GM23338 (cell line): ENCODE measurements around the gene SPNS3. TPM values are rescaled to one million over a fixed set of nuclear protein-coding genes. Genes with fewer than 3 reads are reported as not detected.

Experiments used
- ATAC-seq: fragments of 200-7000 bp; cut with Tn5 transposase; 3 replicates; pipeline ENCODE4 v1.9.1; 2020
- DNase-seq: peaks from one replicate; pipeline ENCODE4 v3.0.0-alpha.2; 2015; ENCODE audit warnings: low spot score
- H2AFZ ChIP-seq: fragments of 200-600 bp; sonication (generic); 2 replicates; pipeline ENCODE4 v1.8.0; 2016; ENCODE audit warnings: antibody characterized with exemption, mild to moderate bottlenecking, moderate library complexity
- H3F3A ChIP-seq: fragments of 200-600 bp; sonication (generic); replicated peaks from 2 replicates; pipeline ENCODE4 v1.8.0; 2017; ENCODE audit warnings: antibody characterized with exemption, mixed run types, low read depth
- H3K27ac ChIP-seq: fragments of 200-600 bp; sonication (generic); 2 replicates; pipeline ENCODE4 v1.6.1; 2016; ENCODE audit warnings: low read depth
- H3K27me3 ChIP-seq: fragments of 200-600 bp; sonication (generic); 2 replicates; pipeline ENCODE4 v1.8.0; 2016; ENCODE audit warnings: mild to moderate bottlenecking, mixed run types, moderate library complexity; ENCODE audit not compliant: insufficient read depth
- H3K36me3 ChIP-seq: fragments of 200-600 bp; sonication (generic); 2 replicates; pipeline ENCODE4 v1.8.0; 2016; ENCODE audit warnings: mild to moderate bottlenecking; ENCODE audit not compliant: insufficient read depth
- H3K4me1 ChIP-seq: fragments of 200-600 bp; sonication (generic); 2 replicates; pipeline ENCODE4 v1.8.0; 2016; ENCODE audit warnings: mild to moderate bottlenecking, moderate library complexity; ENCODE audit not compliant: insufficient read depth
- H3K4me2 ChIP-seq: fragments of 200-600 bp; sonication (generic); 2 replicates; pipeline ENCODE4 v1.7.1; 2017; ENCODE audit warnings: mixed run types
- H3K4me3 ChIP-seq: fragments of 200-600 bp; sonication (generic); 2 replicates; pipeline ENCODE4 v1.6.1; 2016; ENCODE audit warnings: mixed run types
- H3K79me2 ChIP-seq: fragments of 200-600 bp; sonication (generic); replicated peaks from 2 replicates; pipeline ENCODE4 v1.8.0; 2017; ENCODE audit warnings: mild to moderate bottlenecking; ENCODE audit not compliant: insufficient read depth
- H3K9me2 ChIP-seq: fragments of 200-600 bp; sonication (generic); 2 replicates; pipeline ENCODE4 v1.8.0; 2017; ENCODE audit not compliant: insufficient read depth
- H4K20me1 ChIP-seq: fragments of 200-600 bp; sonication (generic); replicated peaks from 2 replicates; pipeline ENCODE4 v1.8.0; 2017; ENCODE audit warnings: mild to moderate bottlenecking; ENCODE audit not compliant: insufficient read depth
- H3K27ac Mint-ChIP-seq: 2 replicates; pipeline ENCODE4 v1.8.0; 2020; ENCODE audit warnings: inconsistent platforms, mild to moderate bottlenecking, moderate library complexity, mixed read lengths
- H3K27me3 Mint-ChIP-seq: 3 replicates; pipeline ENCODE4 v1.8.0; 2022; ENCODE audit warnings: low read depth, mild to moderate bottlenecking, moderate library complexity, mixed read lengths, inconsistent platforms; ENCODE audit not compliant: insufficient read depth, poor library complexity
- H3K36me3 Mint-ChIP-seq: 3 replicates; pipeline ENCODE4 v1.8.0; 2021; ENCODE audit warnings: low read depth, mild to moderate bottlenecking, inconsistent platforms, moderate library complexity, mixed read lengths
- H3K4me1 Mint-ChIP-seq: 3 replicates; pipeline ENCODE4 v1.8.0; 2020; ENCODE audit warnings: mild to moderate bottlenecking, inconsistent platforms, mixed read lengths
- H3K4me3 Mint-ChIP-seq: 3 replicates; pipeline ENCODE4 v1.8.0; 2021; ENCODE audit warnings: moderate library complexity, mild to moderate bottlenecking, inconsistent platforms, mixed read lengths
- H3K9me3 Mint-ChIP-seq: 3 replicates; pipeline ENCODE4 v1.8.0; 2020; ENCODE audit warnings: moderate library complexity, mild to moderate bottlenecking, inconsistent platforms, mixed read lengths
- CREB1 ChIP-seq: fragments of 250-450 bp; sonication (Bioruptor Pico); IDR thresholded peaks from 2 replicates; pipeline ENCODE4 v1.5.0; 2020; ENCODE audit warnings: low read depth, mild to moderate bottlenecking, moderate library complexity
- CTCF ChIP-seq, 2 experiments: fragments of 200-600 bp in 1 of 2; sonication (generic) in 1 of 2; conservative IDR thresholded peaks; 2 replicates each; pipeline versions ENCODE4 v1.5.1 to v1.6.1; 2016 to 2017; ENCODE audit warnings: antibody characterized with exemption in 2 of 2, low read depth in 2 of 2, mild to moderate bottlenecking in 2 of 2, moderate library complexity in 1 of 2
- ETS1 ChIP-seq: IDR thresholded peaks from 2 replicates; pipeline ENCODE4 v1.6.1; 2016; ENCODE audit warnings: antibody characterized with exemption
- EZH2 ChIP-seq: fragments of 200-600 bp; sonication (generic); IDR thresholded peaks from one replicate; pipeline ENCODE4 v1.8.0; 2017; ENCODE audit warnings: antibody characterized with exemption, mild to moderate bottlenecking, low read depth; ENCODE audit not compliant: unreplicated experiment
- POLR2AphosphoS5 ChIP-seq: IDR thresholded peaks from 2 replicates; pipeline ENCODE4 v1.6.1; 2016; ENCODE audit warnings: antibody characterized with exemption, low read depth
- STAT1 ChIP-seq: IDR thresholded peaks from one replicate; pipeline ENCODE4 v1.6.1; 2016; ENCODE audit warnings: antibody characterized with exemption; ENCODE audit not compliant: unreplicated experiment
- ZNF331 ChIP-seq: fragments of 250-450 bp; sonication (Bioruptor Pico); IDR thresholded peaks from 2 replicates; pipeline ENCODE4 v1.5.0; 2020; ENCODE audit warnings: low read depth, mild to moderate bottlenecking, moderate library complexity
- polyA plus RNA-seq: library from polyadenylated mRNA; unstranded; fragments of >200 nt; fragmentation: Nextera tagmentation; extraction: Ambion mirVana; gene quantifications from 2 replicates; pipeline ENCODE4 v1.2.1, GENCODE V29; 2016
- total RNA-seq: library from RNA; depleted of rRNA; stranded (reverse); fragments of >200 nt; shearing (Covaris generic); gene quantifications from 2 replicates; pipeline ENCODE4 v1.2.3, GENCODE V29; 2014

The SPNS3 gene
- total and polyA plus RNA-seq, 2 experiments from 2014 or later: not detected

- no peaks in the 10 kb centered on the region; the same call in 1 of the 2 replicates for H3F3A ChIP-seq
- H3K36me3 Mint-ChIP-seq: no peaks in the 10 kb centered on the region
- H3K4me3 Mint-ChIP-seq: no peak overlapping the region
- no peaks in the 10 kb centered on the region for H3K36me3 ChIP-seq
- no peaks in the 10 kb centered on the region; the same call in 2 of the 3 replicates for H3K9me3 Mint-ChIP-seq
- peaks cover 28% of the 10 kb centered on the region for H3K27me3 ChIP-seq
- H3K4me1 ChIP-seq: peaks cover 4% of the 10 kb centered on the region; the same call in 1 of the 2 replicates
- H3K27me3 Mint-ChIP-seq: peaks cover 53% of the 10 kb centered on the region
- no peak overlapping the region for H3K4me2 ChIP-seq
- H3K9me2 ChIP-seq: no peaks in the 10 kb centered on the region
- no peak overlapping the region for H3K4me3 ChIP-seq
- no peaks in the 10 kb centered on the region for H4K20me1 ChIP-seq
- TF ChIP-seq CREB1 (CRISPR knock-in tag): no peak
- H3K4me1 Mint-ChIP-seq: peaks cover 18% of the 10 kb centered on the region
- no peaks in the 10 kb centered on the region for H3K79me2 ChIP-seq
- ATAC-seq: no peak
- no peak for DNase-seq
- no peak overlapping the region for H2AFZ ChIP-seq
- H3K27ac ChIP-seq: no peak overlapping the region
- H3K27ac Mint-ChIP-seq: no peak overlapping the region
Measured at GRCh38 chr17:4504188-4504587, 70.4 kb downstream of the SPNS3 start.

- ATAC-seq (no peak), DNase-seq (no peak)
- Mint-ChIP-seq H3K36me3 (no peaks in the 10 kb centered on the region), H3K4me1 (peaks cover 12% of the 10 kb centered on the region; the same call in 2 of the 3 replicates), H3K27ac (no peak overlapping the region), H3K9me3 (no peaks in the 10 kb centered on the region; the same call in 2 of the 3 replicates), H3K4me3 (no peak overlapping the region), H3K27me3 (peaks cover 43% of the 10 kb centered on the region)
- H3K27ac ChIP-seq: no peak overlapping the region
- H2AFZ ChIP-seq: no peak overlapping the region
- TF ChIP-seq ETS1: no peak
- TF ChIP-seq STAT1: no peak
- no peak for TF ChIP-seq ZNF331 (CRISPR knock-in tag)
- no peak for TF ChIP-seq CTCF (conservative IDR thresholded peaks at IDR 0.05; ENCODE audit: low read depth in 2 of 2)
- TF ChIP-seq EZH2: no peak
- no peak for TF ChIP-seq POLR2AphosphoS5
- H4K20me1 ChIP-seq: no peaks in the 10 kb centered on the region
- peaks cover 3% of the 10 kb centered on the region; the same call in 1 of the 2 replicates for H3K4me1 ChIP-seq
- peaks cover 18% of the 10 kb centered on the region for H3K27me3 ChIP-seq
- no peak overlapping the region for H3K4me3 ChIP-seq
- H3K79me2 ChIP-seq: no peaks in the 10 kb centered on the region
- H3K9me2 ChIP-seq: no peaks in the 10 kb centered on the region
- no peak overlapping the region for H3K4me2 ChIP-seq
- H3K36me3 ChIP-seq: no peaks in the 10 kb centered on the region
- H3F3A ChIP-seq: no peaks in the 10 kb centered on the region; the same call in 1 of the 2 replicates
Measured at GRCh38 chr17:4505187-4505586, 71.4 kb downstream of the SPNS3 start.
